Esophagus muscularis mucosa (tissue), 4 donors: ENCODE results near the gene HINT1.

ENCODE experiments used
- EP300 ChIP-seq: sonication (generic); formaldehyde crosslinking; IDR thresholded peaks from one replicate; pipeline ENCODE4 v1.6.1; 2017; ENCODE audit warnings: antibody characterized with exemption
- POLR2A ChIP-seq: fragments of 450-650 bp; IDR thresholded peaks from one replicate; pipeline ENCODE4 v1.6.1; 2017; ENCODE audit warnings: antibody characterized with exemption, moderate library complexity, mild to moderate bottlenecking, low read depth
- POLR2AphosphoS5 ChIP-seq, 2 donors: sonication (generic); formaldehyde crosslinking; IDR thresholded peaks; one replicate each; pipeline ENCODE4 v1.6.1; 2017; ENCODE audit warnings: antibody characterized with exemption in 2 of 2
- TF ChIP-seq, protein P1 (sequence below), 3 experiments: fragments of 200-600 bp in 2 of 3; fragments of 450-650 bp in 1 of 3; sonication (generic) in 2 of 3; IDR thresholded peaks; one replicate each; pipeline ENCODE4 v1.5.1; 2017 to 2019; ENCODE audit warnings: antibody characterized with exemption in 3 of 3, mild to moderate bottlenecking in 2 of 3, moderate library complexity in 1 of 3

- TF ChIP-seq POLR2AphosphoS5 (IDR thresholded peaks at IDR 0.05) = no peak
- TF ChIP-seq, protein P1, sequence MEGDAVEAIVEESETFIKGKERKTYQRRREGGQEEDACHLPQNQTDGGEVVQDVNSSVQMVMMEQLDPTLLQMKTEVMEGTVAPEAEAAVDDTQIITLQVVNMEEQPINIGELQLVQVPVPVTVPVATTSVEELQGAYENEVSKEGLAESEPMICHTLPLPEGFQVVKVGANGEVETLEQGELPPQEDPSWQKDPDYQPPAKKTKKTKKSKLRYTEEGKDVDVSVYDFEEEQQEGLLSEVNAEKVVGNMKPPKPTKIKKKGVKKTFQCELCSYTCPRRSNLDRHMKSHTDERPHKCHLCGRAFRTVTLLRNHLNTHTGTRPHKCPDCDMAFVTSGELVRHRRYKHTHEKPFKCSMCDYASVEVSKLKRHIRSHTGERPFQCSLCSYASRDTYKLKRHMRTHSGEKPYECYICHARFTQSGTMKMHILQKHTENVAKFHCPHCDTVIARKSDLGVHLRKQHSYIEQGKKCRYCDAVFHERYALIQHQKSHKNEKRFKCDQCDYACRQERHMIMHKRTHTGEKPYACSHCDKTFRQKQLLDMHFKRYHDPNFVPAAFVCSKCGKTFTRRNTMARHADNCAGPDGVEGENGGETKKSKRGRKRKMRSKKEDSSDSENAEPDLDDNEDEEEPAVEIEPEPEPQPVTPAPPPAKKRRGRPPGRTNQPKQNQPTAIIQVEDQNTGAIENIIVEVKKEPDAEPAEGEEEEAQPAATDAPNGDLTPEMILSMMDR (IDR thresholded peaks at IDR 0.05) = no peak
- TF ChIP-seq POLR2A = no peak
- no peak for TF ChIP-seq EP300
Measured at GRCh38 chr5:131182839-131183238, 17.8 kb upstream of the HINT1 start.
